DLD1 (cell line): Measurements from ENCODE around the gene TTC7B.

Experiments used
- in situ Hi-C: cut with HindIII; loops from 2 replicates; pipeline ENCODE4 v1.10.0; 2017; ENCODE audit warnings: low sequenced_read_pairs

TTC7B gene

GRCh38 chr14:90581745-90582144 is 234.5 kb downstream of the TTC7B start:
- in situ Hi-C loops: no loop called here

- in situ Hi-C loops: no loop called here
Observed at GRCh38 chr14:90580377-90581335, 235.6 kb downstream of the TTC7B start.

- in situ Hi-C loops: no loop called here
Observed at GRCh38 chr14:90579816-90580215, 236.4 kb downstream of the TTC7B start.

- in situ Hi-C loops: no loop called here
Observed at GRCh38 chr14:90579088-90579487, 237.1 kb downstream of the TTC7B start.

GRCh38 chr14:90578283-90578985 is 237.8 kb downstream of the TTC7B start:
- in situ Hi-C loops: no loop called here

GRCh38 chr14:90577661-90578282 is 238.5 kb downstream of the TTC7B start:
- in situ Hi-C loops: no loop called here

- in situ Hi-C loops: no loop called here
Observed at GRCh38 chr14:90576981-90577660, 239.1 kb downstream of the TTC7B start.

GRCh38 chr14:90576581-90576980 is 239.6 kb downstream of the TTC7B start:
- in situ Hi-C loops: no loop called here

GRCh38 chr14:90575781-90576180 is 240.4 kb downstream of the TTC7B start:
- in situ Hi-C loops: no loop called here

- in situ Hi-C loops: no loop called here
Observed at GRCh38 chr14:90575336-90575735, 240.9 kb downstream of the TTC7B start.

GRCh38 chr14:90574188-90575131 is 241.8 kb downstream of the TTC7B start:
- in situ Hi-C loops: no loop called here

GRCh38 chr14:90573385-90574105 is 242.7 kb downstream of the TTC7B start:
- in situ Hi-C loops: no loop called here

- in situ Hi-C loops: no loop called here
Observed at GRCh38 chr14:90572441-90573150, 243.6 kb downstream of the TTC7B start.

GRCh38 chr14:90571149-90571947 is 244.9 kb downstream of the TTC7B start:
- in situ Hi-C loops: no loop called here

GRCh38 chr14:90570461-90570860 is 245.8 kb downstream of the TTC7B start:
- in situ Hi-C loops: no loop called here

GRCh38 chr14:90569606-90570387 is 246.4 kb downstream of the TTC7B start:
- in situ Hi-C loops: no loop called here

GRCh38 chr14:90569201-90569600 is 247.0 kb downstream of the TTC7B start:
- in situ Hi-C loops: no loop called here
